ENCODE results near the gene GUCY2D. TPM values are rescaled to one million over a fixed set of nuclear protein-coding genes. Genes with fewer than 3 reads are reported as not detected.
A peak's percentile ranks its signal among the peaks of the same experiment; 100 is the strongest.

The GUCY2D gene
- total RNA-seq, 4 donors from 2014 or later: not detected

- no peak overlapping the region for H3K4me3 ChIP-seq (replicated peaks in 1 of 3)
- 75 to 84% methylated on average over 9 of the region's 9 CpGs for WGBS, 2 donors
- H3K4me1 ChIP-seq: no peaks in the 10 kb centered on the region
- H3K27ac ChIP-seq: no peak overlapping the region
- intact Hi-C loops (cut with DNase I): loop anchor here (5.0 kb wide), 2 partner anchors 123 to 163 kb away; no protein-coding TSS in a partner anchor
- no peaks in the 10 kb centered on the region for H3K9me3 ChIP-seq
- DNase-seq: no peak
- no peaks in the 10 kb centered on the region for H3K27me3 ChIP-seq
- TF ChIP-seq POLR2A (IDR thresholded peaks at IDR 0.05): no peak
- TF ChIP-seq, protein P1, sequence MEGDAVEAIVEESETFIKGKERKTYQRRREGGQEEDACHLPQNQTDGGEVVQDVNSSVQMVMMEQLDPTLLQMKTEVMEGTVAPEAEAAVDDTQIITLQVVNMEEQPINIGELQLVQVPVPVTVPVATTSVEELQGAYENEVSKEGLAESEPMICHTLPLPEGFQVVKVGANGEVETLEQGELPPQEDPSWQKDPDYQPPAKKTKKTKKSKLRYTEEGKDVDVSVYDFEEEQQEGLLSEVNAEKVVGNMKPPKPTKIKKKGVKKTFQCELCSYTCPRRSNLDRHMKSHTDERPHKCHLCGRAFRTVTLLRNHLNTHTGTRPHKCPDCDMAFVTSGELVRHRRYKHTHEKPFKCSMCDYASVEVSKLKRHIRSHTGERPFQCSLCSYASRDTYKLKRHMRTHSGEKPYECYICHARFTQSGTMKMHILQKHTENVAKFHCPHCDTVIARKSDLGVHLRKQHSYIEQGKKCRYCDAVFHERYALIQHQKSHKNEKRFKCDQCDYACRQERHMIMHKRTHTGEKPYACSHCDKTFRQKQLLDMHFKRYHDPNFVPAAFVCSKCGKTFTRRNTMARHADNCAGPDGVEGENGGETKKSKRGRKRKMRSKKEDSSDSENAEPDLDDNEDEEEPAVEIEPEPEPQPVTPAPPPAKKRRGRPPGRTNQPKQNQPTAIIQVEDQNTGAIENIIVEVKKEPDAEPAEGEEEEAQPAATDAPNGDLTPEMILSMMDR (IDR thresholded peaks at IDR 0.05): no peak
- H3K36me3 ChIP-seq: no peaks in the 10 kb centered on the region
Measured at GRCh38 chr17:7984904-7985303, 17.5 kb upstream of the GUCY2D start.

- Histone ChIP-seq H3K9me3 (no peaks in the 10 kb centered on the region), H3K27me3 (no peaks in the 10 kb centered on the region), H3K27ac (no peak overlapping the region), H3K4me1 (no peaks in the 10 kb centered on the region), H3K36me3 (no peaks in the 10 kb centered on the region), H3K4me3 (replicated peaks in 1 of 3) (no peak overlapping the region)
- no peak for DNase-seq
- no peak for TF ChIP-seq POLR2A (IDR thresholded peaks at IDR 0.05)
- intact Hi-C loops (cut with DNase I): loop anchor here (5.0 kb wide), 2 partner anchors 125 to 165 kb away; no protein-coding TSS in a partner anchor
- 66 to 68% methylated on average over 12 of the region's 12 CpGs for WGBS, 2 donors
Measured at GRCh38 chr17:7987112-7987893, 15.1 kb upstream of the GUCY2D start.

- no peak overlapping the region for H3K27ac ChIP-seq
- TF ChIP-seq, protein P1 (IDR thresholded peaks at IDR 0.05): peak; percentile 47 to 82 (median 71)
- no peak for TF ChIP-seq POLR2A (IDR thresholded peaks at IDR 0.05)
- no peaks in the 10 kb centered on the region for H3K4me1 ChIP-seq
- no peak for DNase-seq
- H3K27me3 ChIP-seq: no peaks in the 10 kb centered on the region
- no peak overlapping the region for H3K4me3 ChIP-seq (replicated peaks in 1 of 3)
- intact Hi-C loops (cut with DNase I): loop anchor here (5.0 kb wide), 2 partner anchors 126 to 166 kb away; no protein-coding TSS in a partner anchor
- WGBS, 2 donors: 13 to 18% methylated on average over 5 of the region's 5 CpGs
- no peaks in the 10 kb centered on the region for H3K9me3 ChIP-seq
- no peaks in the 10 kb centered on the region for H3K36me3 ChIP-seq
Measured at GRCh38 chr17:7988750-7989178, 13.7 kb upstream of the GUCY2D start.

- WGBS, 2 donors: 5 to 6% methylated on average over 29 to 34 of the region's 59 CpGs
- Histone ChIP-seq H3K27me3 (no peaks in the 10 kb centered on the region), H3K4me1 (no peaks in the 10 kb centered on the region), H3K27ac (no peak overlapping the region), H3K36me3 (no peaks in the 10 kb centered on the region), H3K9me3 (no peaks in the 10 kb centered on the region), H3K4me3 (replicated peaks in 1 of 3) (peak overlapping the region; percentile 17 to 35 (median 34))
- TF ChIP-seq POLR2A (IDR thresholded peaks at IDR 0.05): no peak
- TF ChIP-seq, protein P1 (IDR thresholded peaks at IDR 0.05): peak; percentile 73 to 99 (median 90)
- intact Hi-C loops (cut with DNase I): loop anchor here (5.0 to 10.0 kb wide), 4 partner anchors 78 to 245 kb away; no protein-coding TSS in a partner anchor
- DNase-seq: peak; percentile 79 to 86
Measured at GRCh38 chr17:7989781-7990655, 12.4 kb upstream of the GUCY2D start.

DNA sequence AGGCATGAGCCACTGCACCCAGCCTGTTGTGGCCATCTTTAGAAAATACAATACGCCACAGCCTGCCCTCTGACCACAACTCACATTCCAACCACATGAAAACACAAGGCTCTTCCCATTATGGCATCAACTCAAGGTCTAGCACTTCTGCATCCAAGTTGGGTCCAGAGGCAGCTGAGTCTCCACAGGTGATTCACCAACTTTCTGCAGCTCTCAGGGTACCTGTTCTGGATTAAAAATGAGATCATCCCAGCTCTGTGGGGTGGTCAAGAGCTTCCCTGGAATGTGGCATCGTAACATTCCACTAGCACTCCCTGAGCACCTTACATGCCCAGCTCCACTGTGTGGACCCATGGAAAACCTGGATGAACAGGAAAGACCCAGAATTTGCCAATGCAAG lies 9.9 kb upstream of the GUCY2D start:
- H3K4me3 ChIP-seq (replicated peaks in 1 of 3): no peak overlapping the region
- no peaks in the 10 kb centered on the region for H3K4me1 ChIP-seq
- H3K36me3 ChIP-seq: no peaks in the 10 kb centered on the region
- intact Hi-C loops (cut with DNase I): loop anchor here (5.0 to 10.0 kb wide), 2 partner anchors 80 to 248 kb away; no protein-coding TSS in a partner anchor
- no peak for DNase-seq
- no peaks in the 10 kb centered on the region for H3K27me3 ChIP-seq
- TF ChIP-seq POLR2A (IDR thresholded peaks at IDR 0.05): no peak
- TF ChIP-seq, protein P1 (IDR thresholded peaks at IDR 0.05): no peak
- 92 to 96% methylated on average over 2 of the region's 2 CpGs for WGBS, 2 donors
- H3K27ac ChIP-seq: no peak overlapping the region
- no peaks in the 10 kb centered on the region for H3K9me3 ChIP-seq

All from thyroid gland (tissue), 4 donors.